HepG2 (cell line): ENCODE results near the gene TNFRSF6B. TPM values are rescaled to one million over a fixed set of nuclear protein-coding genes. Genes with fewer than 3 reads are reported as not detected.

ENCODE experiments used
- AGO2 ChIP-seq: fragments of 200-400 bp; formaldehyde crosslinking; optimal IDR thresholded peaks from 2 replicates; pipeline ENCODE3; 2017; ENCODE audit warnings: mild to moderate bottlenecking, low read depth, low read length, moderate library complexity
- CTCF ChIP-seq: sonication (generic); formaldehyde crosslinking; IDR thresholded peaks from 2 replicates; pipeline ENCODE4 v1.5.0; 2020; ENCODE audit warnings: mild to moderate bottlenecking, missing genetic modification reagents, moderate library complexity
- E2F5 ChIP-seq: sonication (generic); formaldehyde crosslinking; conservative IDR thresholded peaks from 2 replicates; pipeline ENCODE4 v1.4.0; 2020; ENCODE audit warnings: missing genetic modification reagents
- HNRNPL ChIP-seq: fragments of 200-400 bp; formaldehyde crosslinking; IDR thresholded peaks from 2 replicates; pipeline ENCODE4 v1.6.1; 2017; ENCODE audit warnings: mild to moderate bottlenecking, low read depth, low read length
- JUNB ChIP-seq: sonication (generic); formaldehyde crosslinking; IDR thresholded peaks from 2 replicates; pipeline ENCODE4 v1.8.0; 2022; ENCODE audit warnings: missing genetic modification reagents, mild to moderate bottlenecking, borderline replicate concordance
- KLF12 ChIP-seq: sonication (generic); formaldehyde crosslinking; IDR thresholded peaks from 2 replicates; pipeline ENCODE4 v1.4.0; 2020; ENCODE audit warnings: missing genetic modification reagents, borderline replicate concordance
- LBX2 ChIP-seq: sonication (generic); formaldehyde crosslinking; IDR thresholded peaks from 2 replicates; pipeline ENCODE4 v1.5.0; 2020; ENCODE audit warnings: missing genetic modification reagents, mild to moderate bottlenecking, borderline replicate concordance
- NFYC ChIP-seq: IDR thresholded peaks from 2 replicates; pipeline ENCODE4 v1.6.1; 2016; ENCODE audit warnings: missing genetic modification reagents, missing compliant biosample characterization
- SRY ChIP-seq: sonication (generic); formaldehyde crosslinking; IDR thresholded peaks from 2 replicates; pipeline ENCODE4 v1.8.0; 2022; ENCODE audit warnings: mild to moderate bottlenecking, missing genetic modification reagents
- ZBTB7B ChIP-seq: sonication (generic); formaldehyde crosslinking; IDR thresholded peaks from 2 replicates; pipeline ENCODE4 v1.4.0; 2020; ENCODE audit warnings: missing genetic modification reagents
- ZNF18 ChIP-seq: sonication (generic); formaldehyde crosslinking; IDR thresholded peaks from 2 replicates; pipeline ENCODE4 v1.8.0; 2022; ENCODE audit warnings: mild to moderate bottlenecking, missing genetic modification reagents; ENCODE audit not compliant: insufficient replicate concordance
- ZNF274 ChIP-seq: sonication (generic); formaldehyde crosslinking; IDR thresholded peaks from 2 replicates; pipeline ENCODE4 v1.5.1; 2020; ENCODE audit warnings: mild to moderate bottlenecking, missing genetic modification reagents
- ZNF33B ChIP-seq: sonication (generic); formaldehyde crosslinking; IDR thresholded peaks from 2 replicates; pipeline ENCODE4 v1.5.1; 2020; ENCODE audit warnings: mild to moderate bottlenecking, missing genetic modification reagents
- ZNF362 ChIP-seq: sonication (generic); formaldehyde crosslinking; IDR thresholded peaks from 2 replicates; pipeline ENCODE4 v1.4.0; 2020; ENCODE audit warnings: missing genetic modification reagents, mild to moderate bottlenecking, borderline replicate concordance
- ZNF761 ChIP-seq: sonication (generic); formaldehyde crosslinking; conservative IDR thresholded peaks from 2 replicates; pipeline ENCODE4 v1.4.0; 2020; ENCODE audit warnings: mild to moderate bottlenecking, missing genetic modification reagents
- ZSCAN21 ChIP-seq: sonication (generic); formaldehyde crosslinking; IDR thresholded peaks from 2 replicates; pipeline ENCODE4 v1.8.0; 2022; ENCODE audit warnings: mild to moderate bottlenecking, missing genetic modification reagents, moderate library complexity, borderline replicate concordance
- ZSCAN25 ChIP-seq: sonication (generic); formaldehyde crosslinking; IDR thresholded peaks from 2 replicates; pipeline ENCODE4 v1.8.0; 2022; ENCODE audit warnings: mild to moderate bottlenecking, missing genetic modification reagents
- ZXDC ChIP-seq: sonication (generic); formaldehyde crosslinking; IDR thresholded peaks from 2 replicates; pipeline ENCODE4 v1.5.0; 2020; ENCODE audit warnings: mild to moderate bottlenecking, missing genetic modification reagents
- polyA plus RNA-seq, 8 experiments: library from polyadenylated mRNA; depleted of rRNA in 3 of 8; stranded (reverse) in 7 of 8; unstranded in 1 of 8; fragments of >200 nt; fragmentation: Illumina TruSeq in 4 of 8; extraction: Trizol in 4 of 8; gene quantifications; 2 replicates each; pipeline versions ENCODE4 v1.2.1 to v1.2.3, GENCODE V29; 2011 to 2016; ENCODE audit warnings: low read depth in 4 of 8, missing spikeins in 1 of 8, mixed read lengths in 1 of 8; ENCODE audit not compliant: insufficient read depth in 1 of 8
- total RNA-seq, 5 experiments: library from RNA; depleted of rRNA; stranded (reverse); fragments of >200 nt; fragmentation: Illumina TruSeq; extraction: Trizol; gene quantifications; 2 replicates each; pipeline ENCODE4 v1.2.3, GENCODE V29; 2016; ENCODE audit warnings: low read depth in 1 of 5

The TNFRSF6B gene
- total and polyA plus RNA-seq, 2 of the 13 experiments (the other 11 are each of a cell fraction or from before 2014, with no cell fraction given): 0.24 TPM; not detected in 1

- TF ChIP-seq CTCF (CRISPR knock-in tag) (peak; percentile 11; the same call in 1 of the 2 replicates), ZSCAN25 (CRISPR knock-in tag) (0 out of 2 replicates have a peak, but pooled peaks have one; percentile 29), ZNF274 (CRISPR knock-in tag) (peak; percentile 68; the same call in 1 of the 2 replicates), ZBTB7B (CRISPR knock-in tag) (0 out of 2 replicates have a peak, but pooled peaks have one; percentile 12), LBX2 (0 out of 2 replicates have a peak, but pooled peaks have one; percentile 49), AGO2 (peak; percentile 77), ZNF33B (CRISPR knock-in tag) (peak; percentile 65; the same call in 1 of the 2 replicates), NFYC (CRISPR knock-in tag) (no peak), KLF12 (CRISPR knock-in tag) (no peak), JUNB (CRISPR knock-in tag) (no peak), ZSCAN21 (CRISPR knock-in tag) (0 out of 2 replicates have a peak, but pooled peaks have one; percentile 9), ZNF362 (0 out of 2 replicates have a peak, but pooled peaks have one; percentile 50), E2F5 (CRISPR knock-in tag) (0 out of 2 replicates have a peak, but pooled peaks have one; percentile 9), ZNF18 (CRISPR knock-in tag) (no peak), HNRNPL (peak; percentile 94), ZNF761 (CRISPR knock-in tag) (0 out of 2 replicates have a peak, but pooled peaks have one; percentile 44), ZXDC (CRISPR knock-in tag) (peak; percentile 54; the same call in 1 of the 2 replicates), SRY (CRISPR knock-in tag) (no peak)
These were observed 960 bp downstream of the TNFRSF6B start (continued) for GRCh38 chr20:63697357-63697867.
